Caco-2 (cell line): ENCODE data around the gene CTRB2. TPM values are rescaled to one million over a fixed set of nuclear protein-coding genes. Genes with fewer than 3 reads are reported as not detected.

Experiments
- BruUV-seq: library from RNA; stranded (reverse); fragments of 400-500 nt; replicated peaks from 2 replicates; lab custom pipeline; 2021; lab: Mats Ljungman, UMichigan
- CTCF ChIA-PET: fragments of 300-600 bp; sonication (Branson Sonifier 250); formaldehyde crosslinking; loops from one replicate; lab custom pipeline; 2022; ENCODE audit warnings: antibody characterized with exemption; lab: Charles Lee
- POLR2A ChIA-PET: fragments of 300-600 bp; sonication (Branson Sonifier 250); formaldehyde crosslinking; loops from one replicate; lab custom pipeline; 2022; ENCODE audit warnings: antibody characterized with exemption; lab: Charles Lee
- DNase-seq, 2 experiments: peaks; one replicate each; pipeline versions ENCODE4 v3.0.0 to v3.0.0-alpha.2; 2020 to 2022
- H3K27me3 ChIP-seq: replicated peaks from 2 replicates; pipeline ENCODE4 v1.6.0; 2011; ENCODE audit warnings: low read length; ENCODE audit not compliant: control insufficient read depth, insufficient read depth
- H3K36me3 ChIP-seq: 2 replicates; pipeline ENCODE4 v1.5.1; 2011; ENCODE audit warnings: low read length; ENCODE audit not compliant: control insufficient read depth, insufficient read depth
- H3K4me1 ChIP-seq: fragments of 250-450 bp; sonication (Bioruptor Pico); 2 replicates; pipeline ENCODE4 v1.5.1; 2020; ENCODE audit warnings: mild to moderate bottlenecking
- H3K4me3 ChIP-seq: 2 replicates; pipeline ENCODE4 v1.5.1; 2011; ENCODE audit warnings: low read depth, mild to moderate bottlenecking, control low read depth, low read length
- H3K9me3 ChIP-seq: fragments of 250-450 bp; sonication (Bioruptor Pico); 2 replicates; pipeline ENCODE4 v1.5.1; 2020; ENCODE audit warnings: mild to moderate bottlenecking, moderate library complexity
- H3K27ac Mint-ChIP-seq: one replicate; pipeline ENCODE4 v1.8.0; 2022; ENCODE audit warnings: mixed read lengths; ENCODE audit not compliant: unreplicated experiment
- H3K27me3 Mint-ChIP-seq: one replicate; pipeline ENCODE4 v1.8.0; 2022; ENCODE audit warnings: mixed read lengths; ENCODE audit not compliant: insufficient read depth, unreplicated experiment
- H3K36me3 Mint-ChIP-seq: one replicate; pipeline ENCODE4 v1.8.0; 2022; ENCODE audit warnings: mild to moderate bottlenecking, mixed read lengths; ENCODE audit not compliant: insufficient read depth, unreplicated experiment
- H3K4me1 Mint-ChIP-seq: one replicate; pipeline ENCODE4 v1.8.0; 2022; ENCODE audit warnings: low read depth, mixed read lengths; ENCODE audit not compliant: unreplicated experiment
- H3K4me3 Mint-ChIP-seq: one replicate; pipeline ENCODE4 v1.8.0; 2022; ENCODE audit warnings: mild to moderate bottlenecking, moderate library complexity, mixed read lengths; ENCODE audit not compliant: unreplicated experiment
- H3K9me3 Mint-ChIP-seq: one replicate; pipeline ENCODE4 v1.8.0; 2022; ENCODE audit warnings: mixed read lengths; ENCODE audit not compliant: unreplicated experiment
- intact Hi-C: fragments of 100-400 bp; cut with micrococcal nuclease; formaldehyde crosslinking; loops from one replicate; pipeline ENCODE4 v1.10.0; 2022; ENCODE audit not compliant: unreplicated experiment
- total RNA-seq: library from RNA; stranded (reverse); gene quantifications from 2 replicates; pipeline ENCODE4 v1.2.3, GENCODE V29; 2022
- TF ChIP-seq, protein P1 (sequence below), 2 experiments: fragments of 200-600 bp in 1 of 2; IDR thresholded peaks; 1 replicate in 1 of 2; 2 replicates in 1 of 2; pipeline versions ENCODE4 v1.5.1 to v1.8.0; 2011 to 2022; ENCODE audit warnings: antibody characterized with exemption in 1 of 2, control low read depth in 1 of 2, inconsistent platforms in 1 of 2, low read depth in 1 of 2, low read length in 1 of 2, mild to moderate bottlenecking in 1 of 2, moderate library complexity in 1 of 2; ENCODE audit not compliant: insufficient read depth in 1 of 2, severe bottlenecking in 1 of 2, unreplicated experiment in 1 of 2

Gene CTRB2
- total RNA-seq, 1 experiment from 2014 or later = not detected

DNA sequence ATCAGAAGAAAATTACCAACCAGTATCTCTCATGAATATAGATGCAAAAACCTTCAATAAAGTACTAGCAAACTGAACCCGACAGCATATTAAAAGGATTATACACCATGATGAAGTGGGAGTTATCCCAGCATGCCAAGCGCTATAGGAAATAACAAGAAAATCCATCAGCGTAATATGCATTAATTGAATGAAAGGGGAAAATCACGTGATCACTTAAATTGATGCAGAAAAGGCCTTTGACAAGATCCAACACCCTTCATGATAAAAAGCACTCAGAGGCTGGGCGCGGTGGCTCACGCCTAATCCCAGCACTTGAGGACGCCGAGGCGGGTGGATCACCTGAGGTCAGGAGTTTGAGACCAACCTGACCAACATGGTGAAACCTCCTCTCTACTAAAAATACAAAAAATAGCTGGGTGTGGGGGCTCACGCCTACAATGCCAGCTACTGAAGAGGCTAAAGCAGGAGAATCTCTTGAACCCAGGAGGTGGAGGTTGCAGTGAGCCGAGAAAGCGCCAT is 4.8 kb downstream of the CTRB2 start:
- BruUV-seq = no TSS peak
- Histone ChIP-seq H3K36me3 (no peaks in the 10 kb centered on the region), H3K4me3 (no peak overlapping the region), H3K9me3 (no peaks in the 10 kb centered on the region), H3K27me3 (no peaks in the 10 kb centered on the region), H3K4me1 (no peaks in the 10 kb centered on the region)
- Mint-ChIP-seq H3K4me3 (no peak overlapping the region), H3K4me1 (peaks cover 11% of the 10 kb centered on the region), H3K27ac (no peak overlapping the region), H3K9me3 (no peaks in the 10 kb centered on the region), H3K27me3 (peaks cover 3% of the 10 kb centered on the region), H3K36me3 (peaks cover 6% of the 10 kb centered on the region)
- CTCF ChIA-PET = no interaction called here
- DNase-seq = peak in 1 of 2 experiments; percentile 12
- intact Hi-C loops = no loop called here
- TF ChIP-seq, protein P1, sequence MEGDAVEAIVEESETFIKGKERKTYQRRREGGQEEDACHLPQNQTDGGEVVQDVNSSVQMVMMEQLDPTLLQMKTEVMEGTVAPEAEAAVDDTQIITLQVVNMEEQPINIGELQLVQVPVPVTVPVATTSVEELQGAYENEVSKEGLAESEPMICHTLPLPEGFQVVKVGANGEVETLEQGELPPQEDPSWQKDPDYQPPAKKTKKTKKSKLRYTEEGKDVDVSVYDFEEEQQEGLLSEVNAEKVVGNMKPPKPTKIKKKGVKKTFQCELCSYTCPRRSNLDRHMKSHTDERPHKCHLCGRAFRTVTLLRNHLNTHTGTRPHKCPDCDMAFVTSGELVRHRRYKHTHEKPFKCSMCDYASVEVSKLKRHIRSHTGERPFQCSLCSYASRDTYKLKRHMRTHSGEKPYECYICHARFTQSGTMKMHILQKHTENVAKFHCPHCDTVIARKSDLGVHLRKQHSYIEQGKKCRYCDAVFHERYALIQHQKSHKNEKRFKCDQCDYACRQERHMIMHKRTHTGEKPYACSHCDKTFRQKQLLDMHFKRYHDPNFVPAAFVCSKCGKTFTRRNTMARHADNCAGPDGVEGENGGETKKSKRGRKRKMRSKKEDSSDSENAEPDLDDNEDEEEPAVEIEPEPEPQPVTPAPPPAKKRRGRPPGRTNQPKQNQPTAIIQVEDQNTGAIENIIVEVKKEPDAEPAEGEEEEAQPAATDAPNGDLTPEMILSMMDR (IDR thresholded peaks at IDR 0.05; ENCODE audit: insufficient read depth in 1 of 2, low read depth in 1 of 2, low read length in 1 of 2, severe bottlenecking in 1 of 2, unreplicated experiment in 1 of 2) = no peak
- POLR2A ChIA-PET = interaction anchor here (0.6 kb wide), 1 partner anchor 106 kb away, joined by 4 read pairs; no protein-coding TSS in a partner anchor

DNA sequence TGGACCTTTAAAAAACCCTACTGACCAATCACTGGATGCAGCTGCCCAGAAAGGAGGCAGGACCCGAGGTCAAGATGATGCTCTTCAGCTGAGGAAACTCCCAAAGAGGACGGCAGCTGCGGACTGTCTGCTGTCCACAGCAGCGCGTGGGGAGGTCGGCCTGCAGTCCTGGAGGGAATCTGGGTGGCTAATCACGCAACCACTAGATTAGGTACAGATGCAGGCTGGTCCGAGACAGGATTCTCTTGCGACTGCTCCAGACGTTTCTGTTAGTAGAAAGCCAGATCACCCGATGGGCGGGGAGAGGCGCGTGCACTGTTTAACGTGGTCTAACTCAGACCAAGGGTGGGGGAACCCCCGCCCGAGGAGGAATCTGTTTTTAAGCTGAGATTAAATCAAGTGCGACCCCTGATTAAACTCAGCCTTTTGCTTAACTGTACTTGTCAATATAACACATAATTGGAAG is 8.8 kb downstream of the CTRB2 start:
- Histone ChIP-seq H3K4me3 (peak overlapping the region; percentile 21), H3K27me3 (no peaks in the 10 kb centered on the region), H3K36me3 (no peaks in the 10 kb centered on the region), H3K9me3 (no peaks in the 10 kb centered on the region), H3K4me1 (no peaks in the 10 kb centered on the region)
- ChIA-PET CTCF (interaction anchor here (0.5 to 1.5 kb wide), 8 partner anchors 11 to 201 kb away, joined by 3 to 9 read pairs (median 4); no protein-coding TSS in a partner anchor), POLR2A (no interaction called here)
- TF ChIP-seq, protein P1 (IDR thresholded peaks at IDR 0.05; ENCODE audit: insufficient read depth in 1 of 2, low read depth in 1 of 2, low read length in 1 of 2, severe bottlenecking in 1 of 2, unreplicated experiment in 1 of 2) = no peak
- peaks cover 11% of the 10 kb centered on the region for H3K4me1 Mint-ChIP-seq
- peaks cover 3% of the 10 kb centered on the region for H3K27me3 Mint-ChIP-seq
- no peak overlapping the region for H3K27ac Mint-ChIP-seq
- H3K9me3 Mint-ChIP-seq = no peaks in the 10 kb centered on the region
- DNase-seq = peak in 1 of 2 experiments; percentile 27
- peak overlapping the region; percentile 58 for H3K4me3 Mint-ChIP-seq
- no TSS peak for BruUV-seq
- H3K36me3 Mint-ChIP-seq = no peaks in the 10 kb centered on the region
- intact Hi-C loops = loop anchor here (2.0 to 5.0 kb wide), 3 partner anchors 34 to 567 kb away; partner anchors contain the start of genes KARS1 and TERF2IP

DNA sequence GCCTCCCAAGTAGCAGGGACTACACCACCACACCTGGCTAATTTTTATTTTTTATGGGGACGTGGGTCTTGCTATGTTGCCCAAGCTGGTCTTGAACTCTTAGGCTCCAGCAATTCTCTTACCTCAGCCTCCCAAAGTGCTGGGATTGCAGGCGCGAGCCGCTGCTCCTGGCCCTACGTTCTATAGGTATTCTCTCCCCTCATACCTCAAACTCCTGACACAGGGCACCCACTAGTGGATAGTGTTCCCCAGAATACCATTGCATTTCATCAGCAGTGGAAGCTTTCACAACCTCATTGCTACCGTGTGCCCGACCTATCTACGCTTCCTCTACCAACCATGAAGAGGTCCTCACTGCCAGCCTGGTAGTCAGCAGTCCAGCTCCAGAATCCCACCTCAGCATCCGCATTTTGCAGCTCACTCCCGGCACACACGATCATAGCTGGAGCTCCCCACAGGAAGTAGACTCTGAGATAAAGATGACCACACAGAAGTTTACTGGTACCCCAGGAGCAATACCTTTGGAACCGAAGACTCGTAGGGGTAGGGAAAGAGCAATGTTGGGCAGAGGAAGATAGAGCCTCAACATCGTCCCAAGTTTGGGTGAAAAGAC is 9.3 kb downstream of the CTRB2 start:
- H3K36me3 Mint-ChIP-seq = no peaks in the 10 kb centered on the region
- H3K27me3 Mint-ChIP-seq = peaks cover 3% of the 10 kb centered on the region
- H3K9me3 Mint-ChIP-seq = no peaks in the 10 kb centered on the region
- ChIA-PET CTCF (interaction anchor here (0.5 to 1.0 kb wide), 4 partner anchors 14 to 202 kb away, joined by 3 to 5 read pairs (median 3); no protein-coding TSS in a partner anchor), POLR2A (interaction anchor here (1.1 kb wide), 1 partner anchor 68 kb away, joined by 4 read pairs; no protein-coding TSS in a partner anchor)
- Histone ChIP-seq H3K4me1 (no peaks in the 10 kb centered on the region), H3K9me3 (no peaks in the 10 kb centered on the region), H3K36me3 (no peaks in the 10 kb centered on the region), H3K27me3 (no peaks in the 10 kb centered on the region), H3K4me3 (no peak overlapping the region)
- no peak overlapping the region for H3K27ac Mint-ChIP-seq
- intact Hi-C loops = loop anchor here (2.0 to 5.0 kb wide), 3 partner anchors 35 to 567 kb away; partner anchors contain the start of genes KARS1 and TERF2IP
- TF ChIP-seq, protein P1 (IDR thresholded peaks at IDR 0.05; ENCODE audit: insufficient read depth in 1 of 2, low read depth in 1 of 2, low read length in 1 of 2, severe bottlenecking in 1 of 2, unreplicated experiment in 1 of 2) = no peak
- no TSS peak for BruUV-seq
- peak in 1 of 2 experiments; percentile 32 for DNase-seq
- peak overlapping the region; percentile 58 for H3K4me3 Mint-ChIP-seq
- H3K4me1 Mint-ChIP-seq = peaks cover 15% of the 10 kb centered on the region
